GM19372 (cell line): Measurements from ENCODE around the gene CDH13.

Source experiments
- ATAC-seq: cut with Tn5 transposase; IDR thresholded peaks from one replicate; pipeline ENCODE4 v1.9.1; 2021; ENCODE audit warnings: mild to moderate bottlenecking, low read depth, moderate library complexity; ENCODE audit not compliant: unreplicated experiment

Gene CDH13

GRCh38 chr16:83075956-83076355, 449.2 kb downstream of the CDH13 start:
- no peak for ATAC-seq

- no peak for ATAC-seq
These were observed 456.6 kb downstream of the CDH13 start for GRCh38 chr16:83083361-83083760.

GRCh38 chr16:83085660-83086059, 458.9 kb downstream of the CDH13 start:
- ATAC-seq, result no peak

- ATAC-seq, result no peak
These were observed 469.3 kb downstream of the CDH13 start for GRCh38 chr16:83095941-83096692.

GRCh38 chr16:83098536-83098935, 471.8 kb downstream of the CDH13 start:
- ATAC-seq, result no peak

GRCh38 chr16:83100679-83101078, 473.9 kb downstream of the CDH13 start:
- no peak for ATAC-seq

GRCh38 chr16:83102336-83102735, 475.6 kb downstream of the CDH13 start:
- no peak for ATAC-seq

GRCh38 chr16:83105279-83106077, 478.7 kb downstream of the CDH13 start:
- ATAC-seq, result no peak

GRCh38 chr16:83109490-83110125, 482.8 kb downstream of the CDH13 start:
- ATAC-seq, result no peak

- no peak for ATAC-seq
These were observed 483.5 kb downstream of the CDH13 start for GRCh38 chr16:83110269-83110668.

GRCh38 chr16:83113317-83113716, 486.5 kb downstream of the CDH13 start:
- ATAC-seq, result no peak

- ATAC-seq, result no peak
These were observed 487.0 kb downstream of the CDH13 start for GRCh38 chr16:83113811-83114210.

- no peak for ATAC-seq
These were observed 488.9 kb downstream of the CDH13 start for GRCh38 chr16:83115491-83116232.

GRCh38 chr16:83116274-83116892, 489.6 kb downstream of the CDH13 start:
- no peak for ATAC-seq

GRCh38 chr16:83117810-83118209, 491.0 kb downstream of the CDH13 start:
- no peak for ATAC-seq

GRCh38 chr16:83118365-83118764, 491.6 kb downstream of the CDH13 start:
- ATAC-seq, result no peak

- no peak for ATAC-seq
These were observed 499.3 kb downstream of the CDH13 start for GRCh38 chr16:83125999-83126568.

- ATAC-seq, result no peak
These were observed 501.3 kb downstream of the CDH13 start for GRCh38 chr16:83128041-83128440.

- no peak for ATAC-seq
These were observed 503.3 kb downstream of the CDH13 start for GRCh38 chr16:83130039-83130438.

- no peak for ATAC-seq
These were observed 507.9 kb downstream of the CDH13 start for GRCh38 chr16:83134638-83135037.
